ENCODE measurements around the gene ESPN. TPM values are rescaled to one million over a fixed set of nuclear protein-coding genes. Genes with fewer than 3 reads are reported as not detected.

The ESPN gene
- total and polyA plus RNA-seq, 2 of the 4 experiments (the other 2 are of a cell fraction): under 0.01 to 0.02 TPM

GRCh38 chr1:6456800-6457466 is 32.4 kb downstream of the ESPN start:
- CTCF ChIA-PET: no interaction called here
- POLR2A ChIA-PET (ENCODE audit: unreplicated experiment): no interaction called here

More at GRCh38 chr1:6456800-6457466, 32.4 kb downstream of the ESPN start:
- peaks cover 5% of the 10 kb centered on the region; the same call in 1 of the 2 replicates for H3K36me3 ChIP-seq (ENCODE audit: control insufficient read depth, insufficient read depth, low read length)
- H2BK20ac ChIP-seq (ENCODE audit: low read depth, low read length): no peak overlapping the region
- no peak overlapping the region for H3K18ac ChIP-seq (ENCODE audit: low read depth, low read length)
- no peak overlapping the region for H3K4me3 ChIP-seq (ENCODE audit: insufficient read depth, low read depth, low read length)
- no peaks in the 10 kb centered on the region for H3K9me1 ChIP-seq (ENCODE audit: insufficient read depth, low read length)
- 92% methylated on average over 2 of the region's 11 CpGs; no CpG with 5 or more reads in 1 of the 2 experiments for WGBS, 2 experiments (ENCODE audit: extremely low coverage in 2 of 2, insufficient read length in 1 of 2)
- H3K4me2 ChIP-seq (ENCODE audit: low read depth, low read length): no peak overlapping the region
- TF ChIP-seq BHLHE40 (IDR thresholded peaks at IDR 0.05; ENCODE audit: low read depth, low read length): no peak
- TF ChIP-seq RAD21 (IDR thresholded peaks at IDR 0.05; ENCODE audit: low read length): no peak
- no peak for TF ChIP-seq MAFK (IDR thresholded peaks at IDR 0.05; ENCODE audit: low read depth, low read length)
- TF ChIP-seq CTCF (conservative IDR thresholded peaks at IDR 0.05; ENCODE audit: low read depth, low read length): no peak
- no peak for TF ChIP-seq CEBPB (IDR thresholded peaks at IDR 0.05; ENCODE audit: low read depth, low read length)
- TF ChIP-seq MAZ (IDR thresholded peaks at IDR 0.05; ENCODE audit: borderline replicate concordance, low read depth, low read length): no peak
- no peak for TF ChIP-seq ELK1 (IDR thresholded peaks at IDR 0.05; ENCODE audit: borderline replicate concordance, low read depth, low read length)
- TF ChIP-seq RCOR1 (IDR thresholded peaks at IDR 0.05; ENCODE audit: insufficient replicate concordance, low read length): no peak
- TF ChIP-seq MXI1 (IDR thresholded peaks at IDR 0.05; ENCODE audit: borderline replicate concordance, low read depth, low read length): no peak
- no peak for TF ChIP-seq SMC3 (IDR thresholded peaks at IDR 0.05; ENCODE audit: low read depth, low read length)
- no peak for TF ChIP-seq FOS (IDR thresholded peaks at IDR 0.05; ENCODE audit: low read depth, low read length)
- TF ChIP-seq NFE2L2 (IDR thresholded peaks at IDR 0.05; ENCODE audit: low read depth, low read length): no peak
- TF ChIP-seq RFX5 (IDR thresholded peaks at IDR 0.05; ENCODE audit: low read depth, low read length): no peak
- TF ChIP-seq USF2 (IDR thresholded peaks at IDR 0.05; ENCODE audit: low read depth, low read length): no peak
- TF ChIP-seq POLR2A (IDR thresholded peaks at IDR 0.05; ENCODE audit: low read depth, low read length): no peak
- TF ChIP-seq CHD1 (IDR thresholded peaks at IDR 0.05; ENCODE audit: low read depth, low read length): no peak
- no peak overlapping the region for H2BK15ac ChIP-seq (ENCODE audit: low read depth, low read length)
- no peak for ATAC-seq (ENCODE audit: low read depth)
- H2AFZ ChIP-seq (replicated peaks; ENCODE audit: low read length, poor library complexity): no peak overlapping the region
- in situ Hi-C loops (cut with MboI; ENCODE audit: low sequenced_read_pairs): no loop called here
- intact Hi-C loops (cut with micrococcal nuclease): no loop called here
- DNase-seq: no peak
- no peak overlapping the region for H2BK120ac ChIP-seq (ENCODE audit: low read depth, low read length)
- peaks cover 58% of the 10 kb centered on the region for H3K27me3 ChIP-seq (ENCODE audit: control insufficient read depth, insufficient read depth, low read length)
- no peak overlapping the region for H2BK5ac ChIP-seq (ENCODE audit: low read depth, low read length, poor library complexity, severe bottlenecking)
- H3K9me3 ChIP-seq (ENCODE audit: control insufficient read depth, insufficient read depth, low read length): no peaks in the 10 kb centered on the region
- no peaks in the 10 kb centered on the region for H4K20me1 ChIP-seq (ENCODE audit: insufficient read depth, low read length)
- H3K14ac ChIP-seq (replicated peaks; ENCODE audit: low read depth, low read length): no peak overlapping the region
- BruUV-seq (replicated peaks): no TSS peak
- H2AK5ac ChIP-seq (ENCODE audit: low read depth, low read length): no peak overlapping the region
- H3K56ac ChIP-seq (ENCODE audit: extremely low read depth, insufficient read depth, low read length): no peak overlapping the region
- no peaks in the 10 kb centered on the region for H3K79me1 ChIP-seq (ENCODE audit: low read depth in 1 of 2, low read length in 2 of 2)
- no peak overlapping the region for H2AK9ac ChIP-seq (replicated peaks; ENCODE audit: low read depth, low read length, poor library complexity)
- H3K4me1 ChIP-seq (ENCODE audit: control insufficient read depth, insufficient read depth, low read length): no peaks in the 10 kb centered on the region; the same call in 1 of the 2 replicates
- H3K4ac ChIP-seq (ENCODE audit: low read depth, low read length): no peak overlapping the region
- H4K5ac ChIP-seq (ENCODE audit: low read depth, low read length): no peak overlapping the region
- no peak overlapping the region for H4K8ac ChIP-seq (ENCODE audit: low read depth in 2 of 2, low read length in 2 of 2)
- no peak overlapping the region for H3K23ac ChIP-seq (ENCODE audit: low read depth, low read length)
- no peak overlapping the region for H3K27ac ChIP-seq (ENCODE audit: insufficient read depth, low read length)
- no peak overlapping the region for H4K91ac ChIP-seq (ENCODE audit: insufficient read depth, low read depth, low read length)
- no peak overlapping the region for H3K9ac ChIP-seq (ENCODE audit: low read depth, low read length)
- dilution Hi-C loops (cut with HindIII; ENCODE audit: low sequenced_read_pairs, unreplicated experiment): no loop called here
